ENCODE results near the gene PIP4P1.

Gene PIP4P1

GRCh38 chr14:20438664-20439063 lies 22.6 kb downstream of the PIP4P1 start:
- no peak overlapping the region for H3K4me3 ChIP-seq (ENCODE audit: low read depth, low read length)

DNA sequence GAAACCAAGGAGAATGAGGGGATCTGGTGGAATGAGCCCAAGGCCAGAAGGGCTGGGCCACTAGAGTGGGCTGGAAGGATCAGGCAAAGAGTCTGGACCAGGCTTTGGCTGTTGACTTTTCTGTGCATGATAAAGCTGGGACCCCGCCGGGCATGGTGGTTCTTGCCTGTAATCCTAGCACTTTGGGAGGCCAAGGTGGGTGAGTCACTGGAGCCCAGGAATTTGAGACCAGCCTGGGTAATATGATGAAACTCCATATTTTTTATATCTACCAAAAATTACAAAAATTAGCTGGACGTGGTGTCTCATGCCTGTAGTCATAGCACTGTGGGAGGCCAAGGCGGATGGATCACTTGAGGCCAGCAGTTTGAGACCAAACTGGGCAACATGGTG lies 24.9 kb downstream of the PIP4P1 start:
- H3K4me3 ChIP-seq (ENCODE audit: low read depth, low read length): no peak overlapping the region

GRCh38 chr14:20435582-20436362 lies 25.5 kb downstream of the PIP4P1 start, which contains the start of gene KLHL33:
Gene KLHL33, minus strand, starts transcription at chr14:20436166. Its CDS starts 355 bp downstream, at chr14:20435811.
- no peak within 1 kb of the TSS for H3K4me3 ChIP-seq (ENCODE audit: low read depth, low read length)

GRCh38 chr14:20434701-20435581 lies 26.3 kb downstream of the PIP4P1 start:
- no peak overlapping the region for H3K4me3 ChIP-seq (ENCODE audit: low read depth, low read length)

- no peak overlapping the region for H3K4me3 ChIP-seq (ENCODE audit: low read depth, low read length)
Observed at GRCh38 chr14:20429801-20430669, 31.2 kb downstream of the PIP4P1 start.

- no peak overlapping the region for H3K4me3 ChIP-seq (ENCODE audit: low read depth, low read length)
Observed at GRCh38 chr14:20428802-20429201, 32.4 kb downstream of the PIP4P1 start.

- no peak overlapping the region for H3K4me3 ChIP-seq (ENCODE audit: low read depth, low read length)
Observed at GRCh38 chr14:20428010-20428365, 33.2 kb downstream of the PIP4P1 start.

GRCh38 chr14:20427231-20428009 lies 33.8 kb downstream of the PIP4P1 start:
- H3K4me3 ChIP-seq (ENCODE audit: low read depth, low read length): no peak overlapping the region

- H3K4me3 ChIP-seq (ENCODE audit: low read depth, low read length): no peak overlapping the region
Observed at GRCh38 chr14:20424851-20425250, 36.4 kb downstream of the PIP4P1 start.

GRCh38 chr14:20422886-20423285 lies 38.3 kb downstream of the PIP4P1 start:
- no peak overlapping the region for H3K4me3 ChIP-seq (ENCODE audit: low read depth, low read length)

GRCh38 chr14:20421267-20421666 lies 40.0 kb downstream of the PIP4P1 start:
- no peak overlapping the region for H3K4me3 ChIP-seq (ENCODE audit: low read depth, low read length)

- no peak overlapping the region for H3K4me3 ChIP-seq (ENCODE audit: low read depth, low read length)
Observed at GRCh38 chr14:20419419-20419818, 41.8 kb downstream of the PIP4P1 start.

GRCh38 chr14:20418501-20418909 lies 42.7 kb downstream of the PIP4P1 start:
- no peak overlapping the region for H3K4me3 ChIP-seq (ENCODE audit: low read depth, low read length)

DNA sequence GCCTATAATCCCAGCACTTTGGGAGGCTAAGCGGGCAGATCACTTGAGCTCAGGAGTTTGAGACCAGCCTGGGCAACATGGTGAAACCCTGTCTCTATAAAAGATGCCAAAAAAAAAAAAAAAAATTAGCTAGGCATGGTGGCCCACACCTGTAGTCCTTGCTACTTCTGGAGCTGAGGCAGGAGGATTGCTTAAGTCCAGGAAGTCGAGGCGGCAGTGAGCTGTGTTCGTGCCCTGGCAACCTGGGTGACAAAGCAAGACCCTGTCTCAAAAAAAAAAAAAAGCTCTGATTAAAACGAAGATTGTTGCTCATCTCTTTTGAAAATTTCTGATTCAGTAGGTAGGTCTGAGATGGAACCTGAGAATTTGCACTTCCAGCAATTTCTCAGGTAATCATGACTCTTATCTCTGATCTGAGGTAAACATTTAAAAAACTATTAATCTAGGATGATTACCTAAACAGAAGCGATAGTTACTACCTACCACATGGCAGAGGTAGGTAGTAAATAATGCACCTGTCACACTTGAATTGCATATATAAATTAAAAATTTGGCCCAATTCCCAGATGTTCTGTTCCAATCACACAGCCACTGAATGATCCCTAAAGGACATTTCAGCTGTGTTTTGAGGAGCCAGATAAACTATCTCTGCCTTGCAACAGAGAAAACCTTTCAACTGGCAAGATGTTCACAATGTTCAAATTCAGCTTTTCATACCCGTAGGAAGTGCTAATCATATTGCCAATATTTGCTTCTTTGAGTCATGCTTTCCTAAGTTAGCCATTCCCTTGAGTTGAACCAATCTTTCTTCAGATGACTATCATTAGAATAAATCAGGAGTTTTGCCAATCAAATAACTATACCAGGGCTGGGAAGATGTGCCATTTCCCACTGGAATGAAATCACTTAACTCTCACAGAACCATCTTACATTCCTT lies 43.7 kb downstream of the PIP4P1 start:
- H3K4me3 ChIP-seq (ENCODE audit: low read depth, low read length): no peak overlapping the region

DNA sequence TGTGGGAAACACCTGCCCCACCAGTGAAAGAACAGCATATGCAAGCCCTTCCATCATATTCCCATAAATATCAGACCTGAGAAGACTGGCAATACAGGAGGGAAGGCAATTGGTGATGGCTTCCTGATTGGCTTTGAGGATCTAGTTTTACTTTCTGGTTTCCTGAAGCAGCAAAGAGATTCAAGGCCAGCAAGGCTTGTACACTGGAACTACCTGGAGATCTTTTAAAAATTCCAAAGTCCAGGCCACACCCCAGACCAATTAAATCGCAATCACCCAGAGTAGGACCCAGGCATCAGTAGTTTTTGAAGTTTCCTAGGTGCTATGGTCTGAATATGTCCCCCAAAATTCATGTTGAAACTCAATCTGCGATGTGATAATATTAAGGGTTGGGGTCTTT lies 45.0 kb downstream of the PIP4P1 start:
- no peak overlapping the region for H3K4me3 ChIP-seq (ENCODE audit: low read depth, low read length)

DNA sequence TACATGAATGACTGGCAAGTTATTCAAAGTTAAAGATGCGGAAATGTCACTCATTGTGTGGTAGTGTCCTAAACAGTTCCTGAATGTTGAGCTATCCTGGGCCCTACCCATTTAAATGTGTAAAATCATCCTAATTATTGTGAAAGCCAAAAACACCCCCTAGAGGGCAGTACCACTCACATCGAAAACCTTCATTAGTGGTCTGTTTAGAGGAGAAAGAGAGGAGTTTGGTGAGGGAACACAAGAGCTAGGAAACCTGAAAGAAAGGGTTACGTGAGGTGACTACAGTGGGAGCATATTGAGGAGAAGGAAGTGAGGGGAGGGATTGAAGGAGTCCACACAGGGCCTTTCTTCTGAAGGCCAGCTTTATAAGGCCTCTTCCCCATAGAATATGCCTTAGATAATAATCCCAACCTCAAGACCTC lies 45.4 kb downstream of the PIP4P1 start:
- H3K4me3 ChIP-seq (ENCODE audit: low read depth, low read length): no peak overlapping the region

DNA sequence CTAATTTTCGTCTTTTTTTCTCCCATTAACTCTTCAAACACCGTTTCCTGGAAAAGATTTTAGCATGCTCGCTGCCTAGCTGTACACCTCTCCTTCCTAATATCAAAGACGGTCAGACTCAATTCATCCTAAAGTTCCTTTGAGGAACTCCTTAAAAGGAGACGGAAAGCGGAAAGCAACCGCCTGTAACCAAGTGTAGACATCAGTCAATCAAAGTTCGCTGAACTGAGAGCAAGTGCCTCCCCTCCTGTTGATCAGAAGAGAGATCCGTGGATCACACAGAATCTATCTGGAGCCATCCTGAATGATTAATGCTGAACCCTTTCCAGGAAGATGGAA lies 47.5 kb downstream of the PIP4P1 start:
- peak overlapping the region; percentile 81 for H3K4me3 ChIP-seq (ENCODE audit: low read depth, low read length)

GRCh38 chr14:20412876-20413743 lies 48.1 kb downstream of the PIP4P1 start, which contains the start of gene TEP1:
Gene TEP1, minus strand, starts transcription at chr14:20413501. Its CDS starts 5,062 bp downstream, at chr14:20408439.
- H3K4me3 ChIP-seq (ENCODE audit: low read depth, low read length): peak within 1 kb of the TSS; percentile 81
